Ishikawa (cell line): Measurements from ENCODE around the gene RRAS2.

Source experiments
- CEBPB ChIP-seq: IDR thresholded peaks from 2 replicates; pipeline ENCODE4 v1.6.1; 2012
- CREB1 ChIP-seq: IDR thresholded peaks from 2 replicates; pipeline ENCODE4 v1.6.1; 2012; ENCODE audit warnings: low read depth
- EGR1 ChIP-seq: IDR thresholded peaks from 2 replicates; pipeline ENCODE4 v1.6.1; 2012
- EP300 ChIP-seq: IDR thresholded peaks from 2 replicates; pipeline ENCODE4 v1.6.1; 2012; ENCODE audit warnings: borderline replicate concordance
- FOXM1 ChIP-seq: IDR thresholded peaks from 2 replicates; pipeline ENCODE4 v1.6.1; 2012; ENCODE audit warnings: low read depth, borderline replicate concordance
- NFIC ChIP-seq: IDR thresholded peaks from 2 replicates; pipeline ENCODE4 v1.6.1; 2012
- RAD21 ChIP-seq: IDR thresholded peaks from 2 replicates; pipeline ENCODE4 v1.6.1; 2012; ENCODE audit warnings: low read depth
- TAF1 ChIP-seq: IDR thresholded peaks from 2 replicates; pipeline ENCODE4 v1.6.1; 2012; ENCODE audit warnings: low read depth, mild to moderate bottlenecking
- TCF12 ChIP-seq: IDR thresholded peaks from 2 replicates; pipeline ENCODE4 v1.6.1; 2012; ENCODE audit warnings: low read depth
- TEAD4 ChIP-seq: IDR thresholded peaks from 2 replicates; pipeline ENCODE4 v1.6.1; 2012
- USF1 ChIP-seq: IDR thresholded peaks from 2 replicates; pipeline ENCODE4 v1.6.1; 2012
- YY1 ChIP-seq: IDR thresholded peaks from 2 replicates; pipeline ENCODE4 v1.6.1; 2012; ENCODE audit warnings: low read depth
- ZBTB7A ChIP-seq: IDR thresholded peaks from 2 replicates; pipeline ENCODE4 v1.6.1; 2012; ENCODE audit warnings: low read depth
- TF ChIP-seq, protein P1 (sequence below): IDR thresholded peaks from 2 replicates; pipeline ENCODE4 v1.6.1; 2012
- TF ChIP-seq, protein P2 (sequence below): IDR thresholded peaks from 2 replicates; pipeline ENCODE4 v1.6.1; 2012; ENCODE audit warnings: low read depth, mild to moderate bottlenecking

RRAS2 gene

GRCh38 chr11:14373941-14374646 is 15.1 kb upstream of the RRAS2 start:
- TF ChIP-seq TEAD4 (no peak), EGR1 (no peak), TCF12 (no peak), ZBTB7A (no peak), EP300 (no peak), USF1 (no peak), RAD21 (no peak), YY1 (no peak), CREB1 (no peak), CEBPB (no peak), NFIC (no peak)
- TF ChIP-seq, protein P1, sequence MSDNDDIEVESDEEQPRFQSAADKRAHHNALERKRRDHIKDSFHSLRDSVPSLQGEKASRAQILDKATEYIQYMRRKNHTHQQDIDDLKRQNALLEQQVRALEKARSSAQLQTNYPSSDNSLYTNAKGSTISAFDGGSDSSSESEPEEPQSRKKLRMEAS: no peak
- TF ChIP-seq, protein P2, sequence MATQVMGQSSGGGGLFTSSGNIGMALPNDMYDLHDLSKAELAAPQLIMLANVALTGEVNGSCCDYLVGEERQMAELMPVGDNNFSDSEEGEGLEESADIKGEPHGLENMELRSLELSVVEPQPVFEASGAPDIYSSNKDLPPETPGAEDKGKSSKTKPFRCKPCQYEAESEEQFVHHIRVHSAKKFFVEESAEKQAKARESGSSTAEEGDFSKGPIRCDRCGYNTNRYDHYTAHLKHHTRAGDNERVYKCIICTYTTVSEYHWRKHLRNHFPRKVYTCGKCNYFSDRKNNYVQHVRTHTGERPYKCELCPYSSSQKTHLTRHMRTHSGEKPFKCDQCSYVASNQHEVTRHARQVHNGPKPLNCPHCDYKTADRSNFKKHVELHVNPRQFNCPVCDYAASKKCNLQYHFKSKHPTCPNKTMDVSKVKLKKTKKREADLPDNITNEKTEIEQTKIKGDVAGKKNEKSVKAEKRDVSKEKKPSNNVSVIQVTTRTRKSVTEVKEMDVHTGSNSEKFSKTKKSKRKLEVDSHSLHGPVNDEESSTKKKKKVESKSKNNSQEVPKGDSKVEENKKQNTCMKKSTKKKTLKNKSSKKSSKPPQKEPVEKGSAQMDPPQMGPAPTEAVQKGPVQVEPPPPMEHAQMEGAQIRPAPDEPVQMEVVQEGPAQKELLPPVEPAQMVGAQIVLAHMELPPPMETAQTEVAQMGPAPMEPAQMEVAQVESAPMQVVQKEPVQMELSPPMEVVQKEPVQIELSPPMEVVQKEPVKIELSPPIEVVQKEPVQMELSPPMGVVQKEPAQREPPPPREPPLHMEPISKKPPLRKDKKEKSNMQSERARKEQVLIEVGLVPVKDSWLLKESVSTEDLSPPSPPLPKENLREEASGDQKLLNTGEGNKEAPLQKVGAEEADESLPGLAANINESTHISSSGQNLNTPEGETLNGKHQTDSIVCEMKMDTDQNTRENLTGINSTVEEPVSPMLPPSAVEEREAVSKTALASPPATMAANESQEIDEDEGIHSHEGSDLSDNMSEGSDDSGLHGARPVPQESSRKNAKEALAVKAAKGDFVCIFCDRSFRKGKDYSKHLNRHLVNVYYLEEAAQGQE: no peak

GRCh38 chr11:14372011-14372410 is 13.0 kb upstream of the RRAS2 start:
- TF ChIP-seq TEAD4 (no peak), TAF1 (no peak), YY1 (no peak)
- TF ChIP-seq, protein P1: no peak

DNA sequence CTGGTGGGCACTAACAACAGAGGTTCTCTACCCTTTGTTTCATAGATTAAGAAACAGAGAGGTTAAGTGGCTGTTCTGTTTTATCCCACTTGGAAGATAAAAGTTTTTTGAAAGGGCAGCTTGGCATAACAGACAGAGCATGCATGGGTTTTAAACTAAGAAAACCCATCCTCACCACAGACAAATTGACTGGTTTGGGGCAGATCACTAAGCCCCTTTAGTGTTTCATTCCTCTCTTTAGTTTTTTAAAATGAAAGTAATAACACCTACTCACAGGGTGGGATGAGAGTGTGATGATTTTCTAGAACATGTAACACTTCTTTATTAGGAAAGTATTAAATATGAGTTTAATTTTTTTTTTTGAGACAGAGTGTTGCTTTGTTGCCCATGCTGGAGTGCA is 12.3 kb upstream of the RRAS2 start:
- TF ChIP-seq CREB1: no peak
- no peak for TF ChIP-seq TAF1
- TF ChIP-seq RAD21: no peak
- TF ChIP-seq, protein P1: no peak
- TF ChIP-seq TCF12: no peak
- TF ChIP-seq EP300: no peak

- TF ChIP-seq USF1: no peak
- no peak for TF ChIP-seq YY1
- TF ChIP-seq FOXM1: no peak
- no peak for TF ChIP-seq CEBPB
- no peak for TF ChIP-seq EP300
- no peak for TF ChIP-seq EGR1
- TF ChIP-seq, protein P1: no peak
- TF ChIP-seq NFIC: no peak
- TF ChIP-seq TEAD4: no peak
- no peak for TF ChIP-seq TCF12
- TF ChIP-seq, protein P2: no peak
These were observed 11.5 kb upstream of the RRAS2 start for GRCh38 chr11:14370496-14370895.

DNA sequence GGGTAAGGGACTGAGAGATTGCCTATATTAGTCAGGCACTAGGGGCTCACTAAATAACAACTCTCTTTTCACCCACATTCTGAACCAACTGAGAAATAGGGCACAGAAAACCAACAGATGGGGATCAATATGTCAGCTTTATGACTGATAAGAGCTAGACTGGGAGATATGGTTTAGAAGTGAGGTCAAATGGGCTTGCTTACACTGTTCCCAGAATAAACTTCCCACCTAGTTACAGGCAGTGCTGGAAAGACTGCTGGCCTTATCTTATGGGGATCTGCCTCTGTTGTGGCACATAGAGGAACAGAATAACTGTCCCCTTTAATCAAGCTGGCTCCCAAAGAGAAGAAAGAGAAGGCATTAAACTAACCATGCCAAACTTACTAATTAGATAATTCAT is 10.6 kb upstream of the RRAS2 start:
- TF ChIP-seq NFIC: no peak
- TF ChIP-seq TAF1: no peak
- TF ChIP-seq ZBTB7A: no peak
- TF ChIP-seq YY1: no peak
- TF ChIP-seq, protein P2: no peak
- no peak for TF ChIP-seq RAD21
- no peak for TF ChIP-seq TCF12
- TF ChIP-seq EGR1: no peak
- TF ChIP-seq, protein P1: no peak
- TF ChIP-seq FOXM1: no peak
- TF ChIP-seq TEAD4: no peak
- TF ChIP-seq EP300: no peak
- no peak for TF ChIP-seq CREB1
- no peak for TF ChIP-seq CEBPB
- no peak for TF ChIP-seq USF1
